Activated CD4-positive, CD25-positive, alpha-beta regulatory T cell treated with anti-CD3 and anti-CD28 coated beads, Interleukin-2, amount 50 U/mL, for 16 hours (primary cell): Measurements from ENCODE around the gene ZNF564.
"Not testable (repeated sequence)": the region's sequence is repeated elsewhere in the genome, so short reads cannot be mapped to it uniquely, and the experiment has no call there.

Source experiments
- DNase-seq: peaks from one replicate; pipeline ENCODE4 v3.0.0-alpha.2; 2020; ENCODE audit warnings: low read depth, low spot score

Gene ZNF564

GRCh38 chr19:12551060-12551832 is at the start of gene ZNF564:
ZNF564 (minus strand) TSS chr19:12551482; CDS start chr19:12551332, 150 bp downstream.
- peak; percentile 87 for DNase-seq

DNA sequence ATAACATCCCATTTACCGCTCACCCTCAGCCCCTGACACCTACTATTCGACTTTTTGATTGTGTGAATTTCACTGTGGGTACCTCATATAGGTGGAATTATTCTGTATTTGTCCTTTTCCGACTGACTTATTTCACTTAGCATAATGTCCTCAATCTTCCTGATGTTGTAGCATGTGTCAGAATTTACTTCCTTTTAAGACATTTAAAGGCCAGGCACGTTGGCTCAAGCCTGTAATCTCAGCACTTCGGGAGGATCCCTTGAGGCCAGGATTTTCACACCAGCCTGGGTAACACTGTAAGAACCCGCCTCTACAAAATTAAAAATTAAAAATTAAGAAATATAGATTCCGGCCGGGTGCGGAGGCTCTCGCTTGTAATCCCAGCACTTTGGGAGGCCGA is 46.3 kb upstream of the ZNF564 start:
- DNase-seq = no peak

- no peak for DNase-seq
Measured at GRCh38 chr19:12596927-12597548, 45.8 kb upstream of the ZNF564 start.

GRCh38 chr19:12596485-12596884 is 45.2 kb upstream of the ZNF564 start:
- no peak for DNase-seq

GRCh38 chr19:12581100-12581499 is 29.8 kb upstream of the ZNF564 start:
- DNase-seq = no peak

DNA sequence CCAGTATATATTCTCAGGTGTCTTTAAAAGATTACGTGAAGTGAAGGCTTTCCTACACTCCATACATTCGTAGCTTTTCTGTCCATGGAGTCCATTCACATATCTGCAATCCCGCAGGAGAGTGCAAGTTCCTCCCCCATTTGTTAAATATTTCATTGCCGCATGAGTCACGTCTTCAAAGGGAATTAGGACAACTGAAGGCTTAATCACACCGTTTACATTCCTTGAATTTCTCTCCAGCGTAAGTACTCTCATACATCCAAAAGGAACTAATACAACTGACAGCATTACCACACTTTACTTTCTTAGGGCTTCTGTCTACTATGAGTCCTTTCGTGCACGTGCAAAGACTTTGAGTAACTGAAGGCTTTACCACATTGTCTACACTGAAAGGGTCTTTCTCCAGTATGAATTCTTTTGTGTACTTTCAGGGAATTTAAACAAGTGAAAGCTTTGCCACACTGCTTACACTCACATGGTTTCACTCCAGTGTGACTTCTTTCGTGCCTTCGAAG is 29.0 kb upstream of the ZNF564 start:
- no peak for DNase-seq

GRCh38 chr19:12578641-12579040 is 27.4 kb upstream of the ZNF564 start:
- DNase-seq = no peak

GRCh38 chr19:12574036-12574435 is 22.8 kb upstream of the ZNF564 start:
- DNase-seq = no peak

DNA sequence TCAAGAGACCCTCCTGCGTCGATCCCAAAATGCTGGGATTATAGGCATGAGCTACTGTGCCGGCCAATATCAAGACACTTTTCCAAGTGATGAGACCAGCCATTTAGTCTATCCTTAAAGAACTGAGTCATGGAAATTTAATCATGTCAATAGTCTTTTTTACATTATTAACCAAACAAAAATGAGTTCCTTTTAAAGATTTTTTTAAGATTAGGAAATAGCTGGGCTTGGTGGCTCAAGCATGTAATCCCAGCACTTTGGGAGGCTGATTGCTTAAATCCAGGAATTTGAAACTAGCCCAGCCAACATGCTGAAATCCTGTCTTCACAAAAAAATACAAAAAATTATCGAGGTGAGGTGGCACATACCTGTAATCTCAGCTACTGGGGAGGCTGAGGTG is 16.7 kb upstream of the ZNF564 start:
- DNase-seq = no peak

DNA sequence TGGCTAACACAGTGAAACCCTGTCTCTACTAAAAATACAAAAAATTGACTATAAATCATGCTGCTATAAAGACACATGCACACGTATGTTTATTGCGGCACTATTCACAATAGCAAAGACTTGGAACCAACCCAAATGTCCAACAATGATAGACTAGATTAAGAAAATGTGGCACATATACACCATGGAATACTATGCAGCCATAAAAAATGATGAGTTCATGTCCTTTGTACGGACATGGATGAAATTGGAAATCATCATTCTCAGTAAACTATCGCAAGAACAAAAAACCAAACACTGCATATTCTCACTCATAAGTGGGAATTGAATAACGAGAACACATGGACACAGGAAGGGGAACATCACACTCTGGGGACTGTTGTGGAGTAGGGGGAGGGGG is 15.1 kb upstream of the ZNF564 start:
- DNase-seq = not testable (repeated sequence)

GRCh38 chr19:12564016-12564664 is 12.9 kb upstream of the ZNF564 start:
- DNase-seq = peak; percentile 80

DNA sequence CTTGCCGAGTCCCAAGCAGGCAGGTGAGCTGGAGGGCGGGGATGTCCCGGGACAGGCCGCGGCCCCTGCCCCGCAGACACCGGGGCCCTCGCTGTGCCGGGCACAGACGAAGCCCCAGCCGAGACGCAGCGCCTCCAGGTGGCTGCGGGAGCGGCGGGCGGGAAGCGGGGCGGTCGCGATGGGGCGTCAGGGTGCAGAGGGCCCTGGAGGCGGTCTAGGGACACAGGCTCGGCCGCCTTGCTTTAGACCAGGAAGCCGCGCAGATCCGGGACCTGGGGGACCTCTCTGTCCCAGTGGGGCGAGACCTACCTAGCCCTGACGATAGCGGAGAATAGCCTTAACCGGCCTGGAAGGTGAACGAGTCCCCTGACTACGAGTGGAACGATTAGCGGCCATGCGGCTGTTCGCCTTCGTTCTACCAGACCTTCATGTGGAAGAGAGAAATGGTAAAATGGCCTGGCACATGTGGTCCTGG is 4.2 kb upstream of the ZNF564 start:
- DNase-seq = no peak

DNA sequence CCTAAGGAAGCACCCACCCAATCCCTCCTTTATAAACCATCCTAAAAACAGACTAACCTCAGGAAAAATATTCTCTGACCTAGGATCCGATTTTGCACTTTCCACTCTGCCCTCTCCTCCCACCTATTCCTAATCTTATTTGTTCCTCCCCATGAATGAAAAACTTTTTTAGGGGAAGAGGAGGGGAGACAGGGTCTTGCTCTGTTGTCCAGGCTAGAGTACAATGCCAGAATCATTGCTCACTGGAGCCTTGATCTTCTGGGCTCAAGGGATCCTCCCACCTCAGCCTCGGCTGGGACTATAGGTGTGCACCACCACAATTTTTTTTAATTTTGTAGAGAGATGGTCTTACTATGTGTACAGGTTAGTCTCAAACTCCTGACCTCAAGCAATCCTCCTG is 4.4 kb downstream of the ZNF564 start:
- no peak for DNase-seq

- DNase-seq = no peak
Measured at GRCh38 chr19:12546068-12546467, 5.2 kb downstream of the ZNF564 start.

DNA sequence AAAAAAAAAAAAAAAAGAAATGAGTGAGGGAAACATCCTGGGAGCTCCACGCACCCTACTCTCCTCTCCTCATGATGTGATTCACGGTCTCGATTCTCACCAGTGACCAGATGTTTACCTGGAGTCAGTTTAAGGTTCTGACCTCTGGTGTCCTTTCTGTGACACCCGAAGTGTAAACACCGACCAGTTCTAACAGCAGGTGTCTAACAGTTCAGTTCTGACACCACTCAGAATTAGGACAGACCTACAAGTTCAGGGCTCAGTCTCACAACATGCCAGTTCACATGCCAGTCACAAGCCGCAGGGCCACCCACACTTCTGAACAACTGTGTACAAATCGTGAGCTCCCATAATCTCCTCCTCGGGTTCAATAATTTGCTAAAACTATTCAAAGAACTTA is 6.0 kb downstream of the ZNF564 start:
- DNase-seq = no peak

DNA sequence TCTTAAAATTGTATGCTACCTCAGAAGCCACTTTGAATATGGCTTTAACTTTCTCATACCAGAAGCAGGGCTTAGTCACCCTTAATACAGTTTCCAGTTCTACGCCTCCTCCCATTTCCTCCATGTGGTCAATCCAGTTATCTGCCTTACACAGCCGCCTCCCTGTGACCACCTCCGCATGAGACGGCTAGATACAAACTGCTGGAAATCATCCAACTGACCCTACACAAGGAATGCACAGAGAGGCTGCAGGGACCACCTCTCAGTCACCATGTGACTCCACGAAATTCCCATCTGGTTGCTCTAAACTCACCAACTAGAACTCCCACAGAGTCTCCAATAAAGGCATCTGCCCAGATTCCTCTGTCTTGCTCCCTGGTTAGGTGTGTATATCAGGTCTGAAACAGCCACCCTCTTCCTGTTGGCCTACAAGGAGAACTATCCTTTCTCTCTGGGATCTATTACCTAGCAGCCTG is 6.8 kb downstream of the ZNF564 start:
- DNase-seq = no peak

GRCh38 chr19:12543855-12544254 is 7.4 kb downstream of the ZNF564 start:
- DNase-seq = no peak

DNA sequence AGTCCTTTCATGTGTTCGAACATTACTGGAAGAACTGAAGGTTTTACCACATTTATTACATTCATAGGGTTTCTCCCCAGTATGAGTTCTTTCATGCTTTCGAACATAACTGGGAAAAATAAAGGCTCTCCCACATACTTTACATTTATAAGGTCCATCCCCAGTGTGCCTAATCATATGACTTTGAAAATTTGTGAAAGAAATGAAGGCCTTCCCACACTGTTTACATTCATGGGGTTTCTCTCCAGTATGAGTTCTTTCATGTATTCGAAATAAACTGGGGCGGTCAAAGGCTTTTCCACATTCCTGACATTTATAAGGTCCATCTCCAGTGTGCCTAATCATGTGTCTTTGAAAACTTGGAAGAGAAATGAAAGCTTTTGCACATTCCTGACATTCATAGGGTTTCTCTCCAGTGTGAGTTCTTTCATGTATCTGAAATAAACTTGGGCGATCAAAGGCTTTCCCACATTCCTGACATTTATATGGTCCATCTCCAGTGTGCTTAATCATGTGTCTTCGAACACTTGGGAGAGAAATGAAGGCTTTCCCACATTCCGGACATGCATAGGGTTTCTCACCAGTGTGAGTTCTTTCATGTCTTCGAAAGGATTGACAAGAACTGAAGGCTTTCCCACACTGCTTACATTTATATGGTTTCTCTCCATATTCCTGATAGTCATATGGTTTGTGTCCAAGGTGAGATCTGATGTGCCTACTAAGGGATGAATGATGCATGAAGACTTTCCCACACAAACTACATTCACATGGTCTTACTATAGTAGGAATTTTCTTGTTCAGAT is 24.0 kb downstream of the ZNF564 start:
- no peak for DNase-seq

DNA sequence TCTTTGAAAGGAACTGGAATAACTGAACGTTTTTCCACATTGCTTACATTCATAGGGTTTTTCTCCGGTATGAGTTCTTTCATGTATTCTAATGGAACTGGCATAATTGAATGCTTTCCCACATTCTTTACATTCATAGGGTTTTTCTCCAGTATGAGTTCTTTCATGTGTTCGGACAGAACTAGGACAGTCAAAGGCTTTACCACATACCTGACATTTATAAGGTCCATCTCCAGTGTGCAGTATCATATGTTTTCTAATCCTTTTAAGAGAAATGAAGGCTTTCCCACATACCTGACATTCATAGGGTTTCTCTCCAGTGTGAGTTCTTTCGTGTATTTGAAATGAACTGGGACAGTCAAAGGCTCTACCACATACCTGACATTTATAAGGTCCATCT is 24.7 kb downstream of the ZNF564 start:
- no peak for DNase-seq

- DNase-seq = no peak
Measured at GRCh38 chr19:12521996-12522395, 29.3 kb downstream of the ZNF564 start.

- DNase-seq = no peak
Measured at GRCh38 chr19:12513531-12514061, 37.7 kb downstream of the ZNF564 start.
